DND-41 (cell line): ENCODE data around the gene CD83.

Experiments
- CTCF ChIP-seq: IDR thresholded peaks from 2 replicates; pipeline ENCODE4 v1.5.1; 2012; ENCODE audit warnings: borderline replicate concordance, low read length, moderate library complexity, mild to moderate bottlenecking; ENCODE audit not compliant: poor library complexity, severe bottlenecking; ENCODE audit errors: extremely low read depth
- EZH2 ChIP-seq: IDR thresholded peaks from 3 replicates; pipeline ENCODE4 v1.6.1; 2012; ENCODE audit warnings: borderline replicate concordance, low read depth, mild to moderate bottlenecking, moderate library complexity, low read length, inconsistent platforms; ENCODE audit not compliant: severe bottlenecking

- TF ChIP-seq CTCF, result no peak
- TF ChIP-seq EZH2, result no peak
Measured at GRCh38 chr6:14086701-14087100, 30.9 kb upstream of the CD83 start.
